Heart left ventricle (tissue), 13 donors: ENCODE data around the gene VPS54.

ENCODE experiments used
- CTCF ChIP-seq, 12 donors: fragments of 200-600 bp; sonication (generic) in 4 of 12; IDR thresholded peaks; one replicate each; pipeline versions ENCODE4 v1.5.0 to v1.8.0; 2018 to 2022; ENCODE audit warnings: antibody characterized with exemption in 12 of 12, mild to moderate bottlenecking in 5 of 12
- POLR2A ChIP-seq, 2 donors: fragments of 450-650 bp; IDR thresholded peaks; one replicate each; pipeline ENCODE4 v1.6.1; 2017; ENCODE audit warnings: antibody characterized with exemption in 2 of 2, mild to moderate bottlenecking in 2 of 2, moderate library complexity in 2 of 2
- donor health status: ischemic (EF 13 %, LVEDD 7.1; RV severe dilation, severe dysfunction).
- donor health status: DM: no; HTN: yes; CAD: no.
- donor health status: DM: no; HTN: no; CAD: no.
- donor health status: ischemic (EF 25% LVEDD 6.9; RV normal size, moderate dysfunction).
- donor health status: ischemic (EF 25% LVEDD 5.7; RV mildly dilated, moderate dysfunction).
- donor health status: ischemic (EF 35%, LVEDD 5.7; RV mildly dilated, moderate dysfunction).
- donor health status: nonischemic (EF 11% LVEDD 7.7; RV severe dilation, severe dysfunction).
- donor health status: DM: yes; HTN: yes; CAD: no.
- donor health status: PGD.
- donor health status: ischemic (EF 29% LVEDD 5.4; RV normal size, mild dysfunction).
- donor health status: nonischemic (EF 23%, LVEDD 6.1; RV moderate dilation, normal function).

- TF ChIP-seq POLR2A (IDR thresholded peaks at IDR 0.05) (no peak), CTCF (IDR thresholded peaks at IDR 0.05) (no peak)
Observed at GRCh38 chr2:63879876-63880433, 139.3 kb downstream of the VPS54 start.
